Muscle layer of colon (tissue), 2 donors: Measurements from ENCODE around the gene SLC9A5.

ENCODE experiments used
- H3K27ac ChIP-seq: one replicate; pipeline ENCODE4 v1.7.0; 2013; ENCODE audit warnings: low read depth, mild to moderate bottlenecking, low read length, moderate library complexity
- H3K27me3 ChIP-seq, 2 donors: one replicate each; pipeline ENCODE4 v1.7.0; 2013; ENCODE audit warnings: low read length in 2 of 2, mild to moderate bottlenecking in 2 of 2; ENCODE audit not compliant: insufficient read depth in 2 of 2, control insufficient read depth in 1 of 2
- H3K36me3 ChIP-seq: one replicate; pipeline ENCODE4 v1.7.0; 2013; ENCODE audit warnings: mild to moderate bottlenecking, low read length; ENCODE audit not compliant: insufficient read depth
- H3K4me1 ChIP-seq: one replicate; pipeline ENCODE4 v1.7.0; 2013; ENCODE audit warnings: mild to moderate bottlenecking, low read length; ENCODE audit not compliant: insufficient read depth
- H3K4me3 ChIP-seq, 2 donors: one replicate each; pipeline ENCODE4 v1.7.0; 2013; ENCODE audit warnings: low read length in 2 of 2, low read depth in 1 of 2, mild to moderate bottlenecking in 1 of 2, moderate library complexity in 1 of 2
- H3K9ac ChIP-seq: one replicate; pipeline ENCODE4 v1.7.0; 2013; ENCODE audit warnings: low read length
- H3K9me3 ChIP-seq: one replicate; pipeline ENCODE4 v1.7.0; 2013; ENCODE audit warnings: mild to moderate bottlenecking, low read length
- donor health status: abdominal sarcoma.
- donor health status: Adenocarcinoma of cecum.

Gene SLC9A5

GRCh38 chr16:67248401-67249177 lies at the start of gene SLC9A5:
Gene SLC9A5, plus strand, starts transcription at chr16:67248979. Its CDS starts 36 bp downstream, at chr16:67249015.
- H3K27ac ChIP-seq = no peak within 1 kb of the TSS

GRCh38 chr16:67199011-67199807 lies 49.6 kb upstream of the SLC9A5 start, which contains the start of gene ELMO3:
Gene ELMO3, plus strand, starts transcription at chr16:67199131. Its CDS starts 196 bp downstream, at chr16:67199327.
- Histone ChIP-seq H3K9ac (no peak within 1 kb of the TSS), H3K4me3 (no peak within 1 kb of the TSS), H3K27me3 (no peaks in the 10 kb centered on the region), H3K9me3 (no peaks in the 10 kb centered on the region), H3K4me1 (no peaks in the 10 kb centered on the region), H3K27ac (no peak within 1 kb of the TSS), H3K36me3 (peaks cover 42% of the 10 kb centered on the region)

More at GRCh38 chr16:67248401-67249177, at the start of gene SLC9A5:
- Histone ChIP-seq H3K4me3 (peak within 1 kb of the TSS; percentile 49 to 82), H3K9ac (no peak within 1 kb of the TSS), H3K4me1 (peaks cover 35% of the 10 kb centered on the region), H3K27me3 (peaks cover 22 to 42% of the 10 kb centered on the region in 2 donors), H3K36me3 (no peaks in the 10 kb centered on the region), H3K9me3 (no peaks in the 10 kb centered on the region)

GRCh38 chr16:67199808-67200198 lies 49.0 kb upstream of the SLC9A5 start:
- Histone ChIP-seq H3K9ac (no peak overlapping the region), H3K27ac (no peak overlapping the region), H3K36me3 (peaks cover 36% of the 10 kb centered on the region), H3K27me3 (no peaks in the 10 kb centered on the region), H3K9me3 (no peaks in the 10 kb centered on the region), H3K4me3 (no peak overlapping the region), H3K4me1 (no peaks in the 10 kb centered on the region)

- H3K27ac ChIP-seq = no peak overlapping the region
- no peaks in the 10 kb centered on the region for H3K27me3 ChIP-seq
- H3K9ac ChIP-seq = no peak overlapping the region
- H3K4me1 ChIP-seq = no peaks in the 10 kb centered on the region
- no peak overlapping the region for H3K4me3 ChIP-seq
- peaks cover 29% of the 10 kb centered on the region for H3K36me3 ChIP-seq
- H3K9me3 ChIP-seq = no peaks in the 10 kb centered on the region
Measured at GRCh38 chr16:67200491-67200890, 48.3 kb upstream of the SLC9A5 start.

GRCh38 chr16:67201411-67202345 lies 47.1 kb upstream of the SLC9A5 start:
- Histone ChIP-seq H3K9ac (no peak overlapping the region), H3K9me3 (no peaks in the 10 kb centered on the region), H3K4me3 (no peak overlapping the region), H3K4me1 (no peaks in the 10 kb centered on the region), H3K27ac (no peak overlapping the region), H3K27me3 (no peaks in the 10 kb centered on the region), H3K36me3 (peaks cover 17% of the 10 kb centered on the region)

GRCh38 chr16:67202426-67202825 lies 46.4 kb upstream of the SLC9A5 start:
- Histone ChIP-seq H3K27me3 (no peaks in the 10 kb centered on the region), H3K9me3 (no peaks in the 10 kb centered on the region), H3K4me1 (no peaks in the 10 kb centered on the region), H3K4me3 (no peak overlapping the region), H3K9ac (no peak overlapping the region), H3K36me3 (peaks cover 9% of the 10 kb centered on the region), H3K27ac (no peak overlapping the region)

GRCh38 chr16:67202956-67203493 lies 45.8 kb upstream of the SLC9A5 start:
- Histone ChIP-seq H3K9me3 (no peaks in the 10 kb centered on the region), H3K9ac (no peak overlapping the region), H3K27me3 (no peaks in the 10 kb centered on the region), H3K36me3 (peaks cover 3% of the 10 kb centered on the region), H3K4me1 (no peaks in the 10 kb centered on the region), H3K4me3 (no peak overlapping the region), H3K27ac (no peak overlapping the region)

- Histone ChIP-seq H3K27me3 (no peaks in the 10 kb centered on the region), H3K27ac (no peak overlapping the region), H3K4me1 (no peaks in the 10 kb centered on the region), H3K9ac (no peak overlapping the region), H3K36me3 (no peaks in the 10 kb centered on the region), H3K9me3 (no peaks in the 10 kb centered on the region), H3K4me3 (no peak overlapping the region)
Measured at GRCh38 chr16:67204076-67204475, 44.7 kb upstream of the SLC9A5 start.

GRCh38 chr16:67206129-67206837 lies 42.5 kb upstream of the SLC9A5 start:
- Histone ChIP-seq H3K36me3 (no peaks in the 10 kb centered on the region), H3K4me3 (no peak overlapping the region), H3K9ac (no peak overlapping the region), H3K4me1 (no peaks in the 10 kb centered on the region), H3K9me3 (no peaks in the 10 kb centered on the region), H3K27me3 (no peaks in the 10 kb centered on the region), H3K27ac (no peak overlapping the region)

- Histone ChIP-seq H3K27me3 (no peaks in the 10 kb centered on the region), H3K4me3 (no peak overlapping the region), H3K9ac (no peak overlapping the region), H3K4me1 (no peaks in the 10 kb centered on the region), H3K9me3 (no peaks in the 10 kb centered on the region), H3K27ac (no peak overlapping the region), H3K36me3 (no peaks in the 10 kb centered on the region)
Measured at GRCh38 chr16:67206838-67207248, 41.9 kb upstream of the SLC9A5 start.
